Measurements from ENCODE around the gene TSGA10IP. TPM values are rescaled to one million over a fixed set of nuclear protein-coding genes. Genes with fewer than 3 reads are reported as not detected.
A peak's percentile ranks its signal among the peaks of the same experiment; 100 is the strongest.

The TSGA10IP gene
- total and polyA plus RNA-seq, 2 experiments from 2014 or later: 1.6 to 2.0 TPM

DNA sequence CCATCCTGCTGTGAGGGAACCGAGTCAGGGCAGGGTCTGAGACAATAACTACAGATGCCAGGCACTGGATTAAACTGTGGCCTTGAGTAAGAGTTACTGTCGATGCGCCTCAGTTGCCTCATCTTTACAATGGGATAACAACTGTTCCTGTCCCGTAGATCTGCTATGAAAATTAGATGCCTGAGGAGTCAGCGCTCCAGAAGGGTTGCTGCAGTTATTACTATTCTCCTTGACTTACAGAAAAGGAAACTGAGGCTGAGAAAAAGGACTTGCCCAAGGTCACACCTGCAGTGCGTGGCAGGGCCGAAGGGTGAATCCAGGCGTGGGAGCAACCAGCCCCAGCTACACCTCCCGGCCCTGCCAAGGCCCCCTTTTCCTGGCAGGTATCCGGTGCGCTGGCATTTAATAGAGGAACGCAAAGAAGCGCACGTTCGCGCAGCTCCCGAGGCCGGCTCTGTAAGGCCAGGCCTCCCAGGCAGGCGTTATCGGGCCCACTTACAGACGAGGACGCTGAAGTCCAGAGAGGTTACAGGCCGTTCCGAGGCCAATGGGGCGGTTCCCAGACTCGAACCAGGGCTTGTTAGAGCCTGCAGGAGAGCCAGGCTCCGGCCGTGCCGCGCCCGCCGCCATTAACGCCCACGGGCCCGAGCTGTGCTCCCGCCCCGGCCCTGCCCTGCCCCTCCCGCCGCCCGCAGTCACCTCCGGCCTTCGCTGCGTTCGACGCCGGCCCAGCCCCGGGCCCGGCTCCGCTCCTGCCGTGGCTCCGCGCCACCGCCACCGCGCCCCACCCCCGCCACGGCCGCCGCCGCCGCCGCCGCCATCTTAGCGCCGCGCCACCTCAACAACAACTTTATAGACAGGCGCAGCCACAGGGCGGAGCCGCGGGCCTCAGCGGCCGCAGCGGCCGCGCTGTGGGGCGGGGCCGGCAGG, 26.8 kb upstream of the TSGA10IP start, which contains the start of gene C11orf68:
Gene C11orf68 (minus strand): TSS at position 852 of the 930 bp plus-strand sequence. CDS start 31 bp downstream, at position 821.
- H3K4me1 ChIP-seq (ENCODE audit: insufficient read depth): peaks cover 5% of the 10 kb centered on the region; the same call in 1 of the 2 replicates
- no peaks in the 10 kb centered on the region for H3K9me3 Mint-ChIP-seq

DNA sequence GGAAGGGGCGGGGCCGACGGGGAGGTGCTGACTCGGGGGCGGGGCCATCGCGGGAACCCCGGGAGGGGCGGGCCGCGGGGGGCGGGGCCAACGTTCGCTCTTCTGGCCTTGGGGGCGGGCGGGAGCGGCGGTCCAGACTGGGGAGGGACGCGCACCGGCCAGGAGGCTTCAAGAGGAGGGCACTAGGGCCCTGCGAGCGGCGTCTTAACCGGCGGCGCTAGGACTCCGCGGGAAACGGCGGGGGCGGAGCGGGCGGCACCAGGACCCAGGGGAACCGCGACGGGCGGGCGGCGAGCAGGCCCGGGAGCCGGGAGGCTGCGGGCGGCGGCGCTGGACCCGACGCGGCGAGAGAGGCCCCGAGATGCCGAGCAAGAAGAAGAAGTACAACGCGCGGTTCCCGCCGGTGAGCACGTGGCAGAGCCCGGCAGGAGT, 26.1 kb upstream of the TSGA10IP start, which contains the start of gene DRAP1:
Gene DRAP1 (plus strand): TSS at position 286 of the 432 bp plus-strand sequence. CDS start 76 bp downstream, at position 362.
- Histone ChIP-seq H3F3A (replicated peaks; ENCODE audit: low read depth) (0 out of 2 replicates have a peak, but pooled peaks cover 6% of the 10 kb centered on the region), H2AFZ (peak within 1 kb of the TSS; percentile 78), H4K20me1 (replicated peaks; ENCODE audit: insufficient read depth) (no peaks in the 10 kb centered on the region), H3K27me3 (ENCODE audit: insufficient read depth) (no peaks in the 10 kb centered on the region), H3K4me1 (ENCODE audit: insufficient read depth) (peaks cover 5% of the 10 kb centered on the region; the same call in 1 of the 2 replicates), H3K27ac (ENCODE audit: low read depth) (no peak within 1 kb of the TSS), H3K36me3 (ENCODE audit: insufficient read depth) (no peaks in the 10 kb centered on the region; the same call in 1 of the 2 replicates), H3K79me2 (replicated peaks; ENCODE audit: insufficient read depth) (peaks cover 7% of the 10 kb centered on the region), H3K4me3 (peak within 1 kb of the TSS; percentile 98), H3K4me2 (peak within 1 kb of the TSS; percentile 95), H3K9me2 (ENCODE audit: insufficient read depth) (no peaks in the 10 kb centered on the region)
- Mint-ChIP-seq H3K4me3 (peak within 1 kb of the TSS; percentile 87), H3K9me3 (no peaks in the 10 kb centered on the region), H3K27me3 (ENCODE audit: insufficient read depth, low read depth, poor library complexity) (peaks cover 20% of the 10 kb centered on the region), H3K4me1 (peaks cover 6% of the 10 kb centered on the region), H3K36me3 (ENCODE audit: low read depth) (peaks cover 21% of the 10 kb centered on the region), H3K27ac (peak within 1 kb of the TSS; percentile 83)
- TF ChIP-seq JUNB (IDR thresholded peaks at IDR 0.05; ENCODE audit: unreplicated experiment): no peak
- TF ChIP-seq CREB1 (CRISPR knock-in tag; IDR thresholded peaks at IDR 0.05; ENCODE audit: low read depth): peak; percentile 86
- no peak for TF ChIP-seq EZH2phosphoT487 (IDR thresholded peaks at IDR 0.05; ENCODE audit: unreplicated experiment)
- TF ChIP-seq, protein P1, sequence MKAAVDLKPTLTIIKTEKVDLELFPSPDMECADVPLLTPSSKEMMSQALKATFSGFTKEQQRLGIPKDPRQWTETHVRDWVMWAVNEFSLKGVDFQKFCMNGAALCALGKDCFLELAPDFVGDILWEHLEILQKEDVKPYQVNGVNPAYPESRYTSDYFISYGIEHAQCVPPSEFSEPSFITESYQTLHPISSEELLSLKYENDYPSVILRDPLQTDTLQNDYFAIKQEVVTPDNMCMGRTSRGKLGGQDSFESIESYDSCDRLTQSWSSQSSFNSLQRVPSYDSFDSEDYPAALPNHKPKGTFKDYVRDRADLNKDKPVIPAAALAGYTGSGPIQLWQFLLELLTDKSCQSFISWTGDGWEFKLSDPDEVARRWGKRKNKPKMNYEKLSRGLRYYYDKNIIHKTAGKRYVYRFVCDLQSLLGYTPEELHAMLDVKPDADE (IDR thresholded peaks at IDR 0.05): peak; percentile 30; the same call in 1 of the 2 replicates
- TF ChIP-seq NANOG (IDR thresholded peaks at IDR 0.05; ENCODE audit: borderline replicate concordance): no peak
- DNase-seq (ENCODE audit: low spot score): peak; percentile 99
- peak; percentile 90 for ATAC-seq

More for the DNA sequence above, 26.8 kb upstream of the TSGA10IP start, which contains the start of gene C11orf68:
- Histone ChIP-seq H4K20me1 (replicated peaks; ENCODE audit: insufficient read depth) (no peaks in the 10 kb centered on the region), H3K79me2 (replicated peaks; ENCODE audit: insufficient read depth) (peaks cover 7% of the 10 kb centered on the region), H3K9me2 (ENCODE audit: insufficient read depth) (no peaks in the 10 kb centered on the region), H3K4me3 (peak within 1 kb of the TSS; percentile 98), H3K4me2 (peak within 1 kb of the TSS; percentile 95), H3K27ac (ENCODE audit: low read depth) (no peak within 1 kb of the TSS), H3K27me3 (ENCODE audit: insufficient read depth) (no peaks in the 10 kb centered on the region), H3F3A (replicated peaks; ENCODE audit: low read depth) (0 out of 2 replicates have a peak, but pooled peaks cover 6% of the 10 kb centered on the region), H2AFZ (peak within 1 kb of the TSS; percentile 78), H3K36me3 (ENCODE audit: insufficient read depth) (no peaks in the 10 kb centered on the region; the same call in 1 of the 2 replicates)
- Mint-ChIP-seq H3K36me3 (ENCODE audit: low read depth) (peaks cover 20% of the 10 kb centered on the region), H3K4me1 (peaks cover 6% of the 10 kb centered on the region), H3K27me3 (ENCODE audit: insufficient read depth, low read depth, poor library complexity) (peaks cover 20% of the 10 kb centered on the region), H3K4me3 (peak within 1 kb of the TSS; percentile 87), H3K27ac (peak within 1 kb of the TSS; percentile 83)
- DNase-seq (ENCODE audit: low spot score): peak; percentile 56
- ATAC-seq: peak; percentile 25
- TF ChIP-seq STAT1 (IDR thresholded peaks at IDR 0.05; ENCODE audit: unreplicated experiment): no peak
- peak; percentile 41; the same call in 1 of the 2 replicates for TF ChIP-seq POLR2AphosphoS5 (IDR thresholded peaks at IDR 0.05; ENCODE audit: low read depth)
